Measurements from ENCODE around the gene PPIP5K1.

GRCh38 chr15:43513550-43513949 is 76.5 kb downstream of the PPIP5K1 start:
- TF ChIP-seq CTCF (IDR thresholded peaks at IDR 0.05 in 8 of 11, conservative IDR thresholded peaks at IDR 0.05 in 3 of 11), result no peak
- TF ChIP-seq POLR2A (IDR thresholded peaks at IDR 0.05), result no peak
- no peak for TF ChIP-seq POLR2AphosphoS5 (IDR thresholded peaks at IDR 0.05)

All from spleen (tissue), 7 donors.